ENCODE results near the gene ACSF3.

GRCh38 chr16:89080196-89080853 lies 13.3 kb upstream of the ACSF3 start:
- TF ChIP-seq, protein P1, sequence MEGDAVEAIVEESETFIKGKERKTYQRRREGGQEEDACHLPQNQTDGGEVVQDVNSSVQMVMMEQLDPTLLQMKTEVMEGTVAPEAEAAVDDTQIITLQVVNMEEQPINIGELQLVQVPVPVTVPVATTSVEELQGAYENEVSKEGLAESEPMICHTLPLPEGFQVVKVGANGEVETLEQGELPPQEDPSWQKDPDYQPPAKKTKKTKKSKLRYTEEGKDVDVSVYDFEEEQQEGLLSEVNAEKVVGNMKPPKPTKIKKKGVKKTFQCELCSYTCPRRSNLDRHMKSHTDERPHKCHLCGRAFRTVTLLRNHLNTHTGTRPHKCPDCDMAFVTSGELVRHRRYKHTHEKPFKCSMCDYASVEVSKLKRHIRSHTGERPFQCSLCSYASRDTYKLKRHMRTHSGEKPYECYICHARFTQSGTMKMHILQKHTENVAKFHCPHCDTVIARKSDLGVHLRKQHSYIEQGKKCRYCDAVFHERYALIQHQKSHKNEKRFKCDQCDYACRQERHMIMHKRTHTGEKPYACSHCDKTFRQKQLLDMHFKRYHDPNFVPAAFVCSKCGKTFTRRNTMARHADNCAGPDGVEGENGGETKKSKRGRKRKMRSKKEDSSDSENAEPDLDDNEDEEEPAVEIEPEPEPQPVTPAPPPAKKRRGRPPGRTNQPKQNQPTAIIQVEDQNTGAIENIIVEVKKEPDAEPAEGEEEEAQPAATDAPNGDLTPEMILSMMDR (conservative IDR thresholded peaks at IDR 0.05 in 1 of 2, IDR thresholded peaks at IDR 0.05 in 1 of 2; ENCODE audit: low read depth in 1 of 2, low read length in 2 of 2): no peak
- no peak for TF ChIP-seq EZH2 (IDR thresholded peaks at IDR 0.05; ENCODE audit: low read length, missing control alignments)

Measured in fibroblast of lung (primary cell).